NCI-H146 treated with DMSO at 0.1 percent for 48 hours (cell line): ENCODE measurements around the gene TRIM15.

ENCODE experiments used
- DNase-seq: peaks from one replicate; lab custom pipeline; 2025; ENCODE audit not compliant: unreplicated experiment; lab: John Stamatoyannopoulos, UW

The TRIM15 gene

GRCh38 chr6:30145818-30146217, 17.5 kb upstream of the TRIM15 start:
- no peak for DNase-seq

DNA sequence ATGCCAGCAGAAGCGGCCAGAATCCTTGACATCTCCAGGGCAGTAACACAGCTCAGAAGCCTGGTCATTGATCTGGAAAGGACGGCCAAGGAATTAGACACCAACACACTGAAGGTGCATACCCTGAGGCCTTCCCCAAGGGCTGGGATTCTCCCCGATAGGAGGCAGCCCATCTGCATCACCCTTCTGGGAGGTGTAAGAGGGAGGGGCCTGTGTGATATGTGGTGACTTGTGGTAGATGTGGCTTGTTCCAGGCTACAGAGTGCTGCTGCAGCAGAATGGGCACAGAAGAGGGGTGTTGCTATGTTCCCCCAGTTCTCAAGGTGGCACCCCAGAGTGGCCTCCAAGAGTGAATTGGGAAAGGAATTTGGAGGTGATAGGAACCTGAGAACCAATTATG, 16.2 kb upstream of the TRIM15 start:
- DNase-seq, result no peak

- no peak for DNase-seq
These were observed 14.1 kb upstream of the TRIM15 start for GRCh38 chr6:30149234-30149633.

GRCh38 chr6:30149858-30150550, 13.3 kb upstream of the TRIM15 start:
- no peak for DNase-seq

DNA sequence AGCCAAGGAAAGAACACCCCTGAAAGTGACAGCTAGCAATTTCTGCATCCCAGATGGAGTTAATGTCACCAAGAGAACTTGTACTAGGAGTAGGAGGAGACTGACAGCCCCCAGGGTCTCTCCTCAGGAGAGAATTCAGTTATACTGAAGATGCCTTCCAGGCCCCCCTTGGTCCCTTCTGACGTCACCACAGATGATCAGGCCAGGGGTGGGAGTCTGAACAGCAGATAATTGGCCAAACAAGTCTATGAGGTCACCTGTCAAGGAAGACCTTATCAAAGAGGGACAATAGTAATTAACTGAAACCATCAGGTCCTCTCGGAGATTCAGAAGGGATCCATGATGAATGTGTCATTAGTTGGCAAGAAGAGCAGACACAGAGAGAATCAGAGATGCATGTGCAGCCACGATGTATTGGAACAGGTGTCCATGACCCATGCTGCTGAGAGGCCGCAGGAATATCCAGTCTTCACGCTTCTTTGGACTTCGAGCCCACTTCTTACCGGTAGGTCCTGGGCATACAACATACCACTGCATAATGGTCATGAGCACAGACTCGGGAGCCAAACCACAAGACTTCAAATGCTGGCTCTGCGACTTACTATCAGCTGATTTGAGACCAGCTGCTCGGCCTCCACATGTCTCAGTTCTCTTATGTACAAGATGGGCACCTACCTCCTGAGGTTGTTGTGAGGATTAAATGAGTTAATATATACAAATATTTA, 12.5 kb upstream of the TRIM15 start:
- no peak for DNase-seq

DNA sequence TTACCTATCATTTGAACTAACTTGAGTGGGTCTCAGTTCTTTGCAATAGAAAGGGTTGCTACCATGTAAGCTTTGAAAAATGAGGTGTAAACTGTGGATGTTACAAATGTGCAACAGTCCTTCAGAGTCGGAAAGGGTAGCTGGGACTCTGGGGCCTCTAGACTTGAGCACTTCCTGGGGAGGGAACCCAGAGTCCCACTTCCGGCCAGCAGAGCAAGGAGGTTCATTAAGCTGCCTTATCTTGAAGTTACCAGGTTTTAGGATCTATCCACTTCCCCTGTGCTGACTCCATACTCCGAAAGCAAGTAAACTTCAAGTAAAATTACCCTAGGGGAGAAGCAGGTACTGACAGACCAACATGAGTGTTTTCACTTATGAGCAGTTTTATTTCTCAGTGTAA, 11.8 kb upstream of the TRIM15 start:
- no peak for DNase-seq

DNA sequence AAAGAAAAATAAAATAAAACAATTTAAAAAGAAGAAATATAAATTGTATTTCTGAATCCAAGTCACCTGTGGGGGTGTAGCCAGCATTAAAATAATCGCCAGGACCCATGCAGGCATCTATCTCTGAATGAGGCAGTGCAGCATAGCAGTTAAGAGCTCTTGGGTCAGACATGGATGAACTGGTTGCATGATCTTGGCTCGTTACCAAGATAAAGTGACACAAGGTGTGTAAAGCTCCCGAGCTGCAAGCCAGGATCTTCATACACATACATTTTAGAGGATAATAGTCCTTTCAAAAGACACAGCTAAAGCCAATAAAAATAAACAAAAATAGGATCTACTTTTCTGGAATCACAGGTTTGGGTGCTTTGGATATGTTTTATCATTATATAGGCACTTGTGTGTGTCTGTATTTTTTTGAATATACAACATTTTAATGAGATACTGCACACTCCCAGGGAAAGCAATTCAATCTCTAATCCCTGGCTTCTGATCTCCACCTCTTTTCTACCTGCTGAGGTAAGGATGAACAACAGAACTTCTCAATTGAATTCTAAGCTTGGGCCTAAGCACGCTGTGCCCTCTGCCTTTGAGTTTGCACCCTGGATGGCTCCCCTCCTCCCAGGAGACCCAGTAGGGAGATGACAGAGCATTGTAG, 11.2 kb upstream of the TRIM15 start:
- DNase-seq, result no peak

- no peak for DNase-seq
These were observed 10.3 kb upstream of the TRIM15 start for GRCh38 chr6:30152910-30153610.

GRCh38 chr6:30154061-30154460, 9.3 kb upstream of the TRIM15 start:
- no peak for DNase-seq

DNA sequence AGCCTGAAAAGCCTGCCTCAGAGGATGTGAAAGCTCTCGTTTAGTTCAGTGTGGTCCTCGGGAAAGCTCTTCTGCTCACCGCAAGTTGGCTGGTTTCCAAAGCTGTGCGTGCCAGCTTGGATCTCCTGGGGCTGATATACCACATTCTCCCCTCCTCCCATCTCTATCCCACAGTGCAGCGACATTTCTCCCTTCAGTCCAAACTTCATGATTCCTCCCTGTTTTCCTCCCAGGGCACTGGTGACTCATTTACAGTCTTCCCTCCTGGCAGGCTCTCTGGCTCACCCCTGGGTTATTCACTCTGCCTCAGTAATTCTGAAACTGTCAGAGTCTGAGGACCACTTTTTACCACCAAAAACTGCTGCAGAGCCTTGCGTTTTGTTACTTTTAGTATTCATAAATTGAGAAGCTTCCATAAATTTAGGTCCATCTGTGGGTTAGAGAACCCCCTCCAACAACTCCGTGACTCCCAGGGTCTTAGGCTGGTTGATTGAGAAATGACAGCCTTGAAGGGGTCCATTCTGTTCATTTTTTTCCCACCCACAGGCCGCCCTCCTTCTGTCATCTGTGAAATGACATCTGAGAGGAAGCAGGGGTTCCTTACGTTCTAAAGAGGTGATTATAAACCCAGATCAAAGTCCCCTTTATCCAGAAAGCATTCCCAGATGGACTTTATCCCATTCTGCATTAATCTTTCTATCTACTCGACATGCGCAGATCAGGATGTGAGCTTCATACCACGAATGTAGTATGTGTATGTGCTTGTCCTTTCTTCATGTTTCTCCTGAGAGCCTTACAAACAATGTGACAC, 8.4 kb upstream of the TRIM15 start:
- no peak for DNase-seq

DNA sequence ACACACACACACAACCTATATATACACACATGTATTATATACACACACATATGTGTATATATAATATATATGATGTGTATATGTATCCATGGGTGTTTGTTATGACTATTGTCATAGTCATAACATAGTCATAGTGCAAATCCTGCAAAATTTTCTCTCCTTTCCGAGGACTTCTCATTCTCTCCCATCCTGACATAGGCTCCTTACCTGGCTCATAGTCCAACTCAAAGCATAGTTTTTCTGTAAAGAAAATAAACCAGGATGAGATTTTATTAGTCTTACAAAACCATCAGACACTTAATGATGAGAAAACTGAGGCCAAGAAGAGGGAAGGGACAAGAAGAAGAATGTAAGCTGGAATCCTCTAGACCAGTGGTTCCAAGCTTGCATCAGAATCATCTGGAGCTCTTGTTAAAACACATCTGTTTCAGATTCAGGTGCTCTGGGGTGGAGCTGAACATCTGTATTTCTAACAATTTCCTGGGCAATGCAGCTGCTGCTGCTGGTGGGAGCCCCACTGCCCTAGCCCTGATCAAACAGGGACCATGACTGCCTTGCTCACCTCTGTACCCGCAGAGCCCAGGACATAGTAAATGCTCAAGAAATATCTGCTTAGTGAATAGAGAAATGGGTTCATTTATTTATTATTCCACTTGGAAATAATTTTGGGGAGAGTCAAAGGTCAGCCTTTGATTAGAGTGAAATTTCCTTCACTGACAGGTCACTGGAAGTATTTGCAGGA, 7.7 kb upstream of the TRIM15 start:
- no peak for DNase-seq

GRCh38 chr6:30156262-30156599, 7.1 kb upstream of the TRIM15 start:
- no peak for DNase-seq

GRCh38 chr6:30156774-30157173, 6.6 kb upstream of the TRIM15 start:
- no peak for DNase-seq

DNA sequence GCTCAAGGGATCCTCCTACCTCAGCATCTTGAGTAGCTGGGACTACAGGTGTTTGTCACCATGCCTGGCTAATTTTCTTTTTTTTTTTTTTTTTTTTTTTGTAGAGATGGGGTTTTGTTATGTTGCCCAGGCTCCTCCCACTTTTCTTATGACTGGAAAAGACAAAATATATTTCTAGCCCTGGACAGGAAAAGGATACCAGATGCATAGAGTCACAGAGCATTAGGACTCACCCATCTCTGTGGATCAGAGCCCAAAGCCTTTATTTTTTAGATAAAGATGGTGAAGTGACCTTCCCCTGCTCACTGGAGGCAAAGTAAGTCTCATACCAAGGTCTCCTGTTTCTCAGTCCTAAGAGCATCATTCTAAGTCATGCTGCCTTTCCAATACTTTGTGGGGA, 5.8 kb upstream of the TRIM15 start:
- DNase-seq, result no peak

DNA sequence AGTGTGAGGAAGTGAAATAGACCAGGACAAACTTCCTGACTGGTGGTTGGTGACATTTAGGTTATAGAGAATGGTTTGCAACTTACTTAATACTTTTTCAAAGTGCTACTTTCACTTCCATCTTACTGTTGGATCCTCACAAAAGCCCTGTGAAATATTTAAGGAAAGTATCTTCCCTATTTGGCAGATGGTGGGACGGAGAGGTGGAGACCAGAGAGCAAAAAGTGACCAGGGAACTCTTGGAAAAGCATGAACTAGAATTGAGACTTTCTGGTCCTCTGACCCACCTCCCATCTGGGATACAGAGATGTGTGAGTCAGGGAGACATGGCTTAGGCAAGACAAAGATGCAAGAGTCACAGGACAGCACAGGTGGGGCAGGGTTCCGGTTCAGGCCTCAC, 5.3 kb upstream of the TRIM15 start:
- DNase-seq, result no peak

- DNase-seq, result no peak
These were observed 4.8 kb upstream of the TRIM15 start for GRCh38 chr6:30158475-30159040.

DNA sequence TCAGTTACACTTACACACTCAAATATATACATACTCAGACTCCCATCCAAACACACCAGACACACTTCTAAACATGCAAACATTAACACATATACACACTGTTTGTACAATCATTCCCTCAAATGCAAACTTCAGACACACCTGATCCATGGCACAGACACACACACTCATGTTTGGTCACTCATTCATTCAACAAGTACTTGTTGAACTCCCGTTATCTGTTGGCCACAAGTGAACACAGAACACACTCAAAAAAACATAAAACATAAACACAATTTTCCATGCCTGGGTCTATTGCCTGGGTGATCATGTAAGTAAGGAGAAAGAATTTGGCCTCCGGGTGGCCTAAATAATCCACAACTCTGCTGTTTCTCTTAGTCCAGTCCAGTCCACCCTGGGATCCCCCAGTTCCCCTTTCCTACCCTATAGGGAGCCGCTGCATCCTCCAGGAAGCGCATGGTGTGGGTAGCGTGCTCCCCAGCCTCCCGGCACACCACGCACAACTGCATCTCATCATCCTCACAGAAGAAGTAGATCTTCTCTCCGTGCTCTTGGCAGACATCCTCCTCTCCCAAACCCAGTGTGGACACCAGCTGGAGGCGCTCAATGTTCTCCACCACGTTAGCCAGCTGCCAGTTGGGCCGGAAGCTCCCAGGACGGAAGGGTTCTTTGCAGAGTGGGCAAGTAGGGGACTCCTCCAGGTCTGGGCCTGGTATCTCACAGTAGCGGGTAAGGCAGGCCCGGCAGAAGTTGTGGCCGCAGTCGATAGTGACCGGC, 3.1 kb upstream of the TRIM15 start:
- DNase-seq, result no peak

- DNase-seq, result no peak
These were observed 2.4 kb upstream of the TRIM15 start, which contains the start of gene TRIM10 for GRCh38 chr6:30160785-30161531. Gene TRIM10, minus strand, starts transcription at chr6:30161211. Its CDS starts 353 bp downstream, at chr6:30160858.
